ENCODE results near the gene EPHA2. TPM values are rescaled to one million over a fixed set of nuclear protein-coding genes. Genes with fewer than 3 reads are reported as not detected.

Gene EPHA2
- total and polyA plus RNA-seq, 8 donors, result 6.5 to 17.1 (median 11.0) TPM

DNA sequence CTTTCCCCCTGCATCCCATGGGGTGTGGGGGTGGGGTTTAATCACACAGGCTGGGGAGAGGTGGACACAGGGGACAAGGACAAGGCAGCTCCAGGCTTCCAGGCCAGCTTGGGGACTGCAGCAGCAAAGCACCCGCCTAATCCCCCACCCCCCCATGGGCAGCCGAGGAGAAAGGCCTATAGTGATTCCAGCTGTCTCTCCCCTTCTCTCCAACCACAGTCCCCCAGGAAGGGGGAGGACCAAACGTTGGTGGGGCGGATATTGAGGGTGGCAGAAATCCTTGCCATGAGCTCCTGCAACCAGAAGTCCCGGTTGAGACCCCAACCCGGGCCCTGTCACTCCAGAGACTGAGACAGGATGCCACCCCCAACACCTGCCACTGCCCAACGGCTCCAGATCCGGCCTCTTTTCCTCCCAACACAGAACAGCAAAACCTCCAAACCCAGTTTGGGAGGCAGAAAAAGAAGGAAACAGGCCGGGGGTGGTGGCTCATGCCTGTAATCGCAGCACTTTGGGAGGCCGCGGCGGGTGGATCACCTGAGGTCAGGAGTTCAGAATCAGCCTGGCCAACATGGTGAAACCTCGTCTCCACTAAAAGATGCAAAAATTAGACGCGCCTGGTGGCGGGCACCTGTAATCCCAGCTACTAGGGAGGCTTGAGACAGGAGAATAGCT lies 1.7 kb downstream of the EPHA2 start:
- H3K27ac ChIP-seq, result peak overlapping the region; percentile 86 to 98 (median 94)
- intact Hi-C loops (cut with DNase I), result no loop called here
- no peaks in the 10 kb centered on the region for H3K9me3 ChIP-seq
- no peak for ATAC-seq
- 25 to 28% methylated on average over 17 of the region's 17 CpGs for WGBS, 2 donors
- FAIRE-seq, result no peak
- peaks cover 0 to 7% (median 0%) of the 10 kb centered on the region in 3 donors for H3K4me1 ChIP-seq
- no peaks in the 10 kb centered on the region for H3K27me3 ChIP-seq
- H3K36me3 ChIP-seq, result peaks cover 0 to 2% (median 0%) of the 10 kb centered on the region in 3 donors
- no peak for DNase-seq
- TF ChIP-seq CTCF (IDR thresholded peaks at IDR 0.05), result no peak
- H3K4me3 ChIP-seq, result peak overlapping the region; percentile 29 to 95 (median 88)

GRCh38 chr1:16153096-16153998 lies 2.5 kb downstream of the EPHA2 start:
- DNase-seq, result no peak
- intact Hi-C loops (cut with DNase I), result no loop called here
- no peak for ATAC-seq
- WGBS, 2 donors, result 59 to 64% methylated on average over 13 of the region's 13 CpGs
- Histone ChIP-seq H3K27me3 (no peaks in the 10 kb centered on the region), H3K4me1 (peaks cover 0 to 7% (median 0%) of the 10 kb centered on the region in 3 donors), H3K27ac (peak overlapping the region in 3 of 4 donors; percentile 86 to 94 (median 93)), H3K4me3 (peak overlapping the region in 3 of 4 donors; percentile 82 to 95 (median 93)), H3K9me3 (no peaks in the 10 kb centered on the region), H3K36me3 (peaks cover 0 to 10% (median 1%) of the 10 kb centered on the region in 3 donors)
- no peak for TF ChIP-seq CTCF (IDR thresholded peaks at IDR 0.05)
- FAIRE-seq, result no peak

DNA sequence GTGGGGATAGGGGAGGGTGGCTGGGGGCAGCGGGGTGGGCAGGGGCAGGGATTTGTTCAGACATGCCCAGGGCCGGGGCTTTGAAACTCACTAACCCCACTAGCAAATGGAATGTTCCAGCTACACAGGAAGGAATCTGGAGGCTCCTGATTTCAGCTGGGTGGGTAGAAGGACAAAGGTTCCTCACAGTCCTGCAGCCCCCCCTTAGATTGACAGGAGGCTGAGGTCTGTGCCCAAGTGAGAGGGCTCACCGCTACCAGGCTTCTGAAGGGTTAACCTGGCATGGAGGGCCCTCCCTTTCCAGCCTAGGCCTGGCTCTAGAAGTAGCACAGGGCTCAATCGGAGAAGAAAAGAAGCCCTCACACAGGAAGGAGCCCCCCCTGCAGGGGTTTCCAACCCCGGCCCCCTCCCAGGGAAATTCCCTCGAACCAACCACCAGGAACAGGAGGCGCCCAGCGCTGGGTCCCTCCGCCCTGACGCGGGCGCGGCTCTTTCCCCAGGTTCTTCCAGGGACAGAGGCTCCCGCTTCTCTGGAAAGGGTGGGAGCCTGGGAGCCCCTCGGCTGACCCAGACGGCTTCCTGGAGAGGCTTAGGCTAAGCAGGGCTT lies 3.3 kb downstream of the EPHA2 start:
- no peak for DNase-seq

DNA sequence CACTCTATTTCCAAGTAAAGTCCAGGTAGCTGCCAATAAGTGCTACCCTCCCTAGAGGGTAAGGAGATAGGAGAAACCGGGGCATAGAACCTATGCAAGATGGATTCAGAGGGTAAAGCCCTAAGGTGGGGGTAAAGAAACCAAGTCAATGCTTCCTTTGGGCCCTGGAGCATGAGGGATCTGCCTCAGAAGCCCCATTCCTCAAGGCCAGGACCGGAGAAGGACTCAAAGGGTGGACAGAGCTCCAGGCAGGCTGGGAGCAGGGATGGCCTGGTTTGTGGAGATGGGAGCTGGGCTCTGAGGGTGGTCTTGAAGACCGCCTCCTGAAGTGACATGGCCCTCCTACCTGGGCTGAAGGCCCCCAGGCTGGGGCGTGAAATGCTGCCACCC lies 3.9 kb downstream of the EPHA2 start:
- H3K4me3 ChIP-seq, result peak overlapping the region in 1 of 4 donors; percentile 93
- intact Hi-C loops (cut with DNase I), result no loop called here

More for the DNA sequence above, 3.3 kb downstream of the EPHA2 start:
- no peak for TF ChIP-seq CTCF (IDR thresholded peaks at IDR 0.05)
- Histone ChIP-seq H3K4me3 (peak overlapping the region in 2 of 4 donors; percentile 93 to 95), H3K27ac (peak overlapping the region in 3 of 4 donors; percentile 86 to 94 (median 93)), H3K9me3 (no peaks in the 10 kb centered on the region), H3K27me3 (no peaks in the 10 kb centered on the region), H3K36me3 (peaks cover 0 to 17% (median 9%) of the 10 kb centered on the region in 3 donors), H3K4me1 (peaks cover 0 to 7% (median 0%) of the 10 kb centered on the region in 3 donors)
- FAIRE-seq (no peak), ATAC-seq (no peak)
- 71% methylated on average over 16 of the region's 16 CpGs for WGBS, 2 donors
- intact Hi-C loops (cut with DNase I), result no loop called here

More for the DNA sequence above, 3.9 kb downstream of the EPHA2 start:
- 84% methylated on average over 4 of the region's 4 CpGs for WGBS, 2 donors
- FAIRE-seq, result no peak
- peak overlapping the region in 2 of 4 donors; percentile 53 to 93 for H3K27ac ChIP-seq
- H3K9me3 ChIP-seq, result no peaks in the 10 kb centered on the region
- peaks cover 0 to 11% (median 0%) of the 10 kb centered on the region in 3 donors for H3K4me1 ChIP-seq
- ATAC-seq, result no peak
- DNase-seq, result no peak
- TF ChIP-seq CTCF (IDR thresholded peaks at IDR 0.05), result no peak
- H3K36me3 ChIP-seq, result peaks cover 0 to 18% (median 9%) of the 10 kb centered on the region in 3 donors
- no peaks in the 10 kb centered on the region for H3K27me3 ChIP-seq

Measured in pancreas (tissue), 10 donors.